ENCODE results near the gene ADH1B.

- no peak for TF ChIP-seq CTCF (IDR thresholded peaks at IDR 0.05)
- TF ChIP-seq ZFX (IDR thresholded peaks at IDR 0.05; ENCODE audit: borderline replicate concordance) = no peak
These were observed 36.7 kb upstream of the ADH1B start for GRCh38 chr4:99357948-99358347.
